Duodenal mucosa (tissue), 2 donors: ENCODE data around the gene CIC.
"Not testable (repeated sequence)": the region's sequence is repeated elsewhere in the genome, so short reads cannot be mapped to it uniquely, and the experiment has no call there.

Experiments
- H3K27ac ChIP-seq: one replicate; pipeline ENCODE4 v1.7.0; 2013; ENCODE audit warnings: low read depth, low read length
- H3K27me3 ChIP-seq, 2 donors: one replicate each; pipeline ENCODE4 v1.7.0; 2013; ENCODE audit warnings: low read length in 2 of 2, control low read depth in 1 of 2; ENCODE audit not compliant: insufficient read depth in 2 of 2, control insufficient read depth in 1 of 2
- H3K36me3 ChIP-seq, 2 donors: one replicate each; pipeline ENCODE4 v1.7.0; 2013; ENCODE audit warnings: low read length in 2 of 2, control low read depth in 1 of 2; ENCODE audit not compliant: insufficient read depth in 2 of 2, control insufficient read depth in 1 of 2
- H3K4me1 ChIP-seq, 2 donors: one replicate each; pipeline ENCODE4 v1.7.0; 2013; ENCODE audit warnings: low read length in 2 of 2, control low read depth in 1 of 2; ENCODE audit not compliant: insufficient read depth in 2 of 2, control insufficient read depth in 1 of 2
- H3K4me3 ChIP-seq, 2 donors: one replicate each; pipeline ENCODE4 v1.7.0; 2013; ENCODE audit warnings: low read length in 2 of 2, low read depth in 1 of 2
- H3K9ac ChIP-seq, 2 donors: one replicate each; pipeline ENCODE4 v1.7.0; 2013; ENCODE audit warnings: low read length in 2 of 2, low read depth in 1 of 2
- H3K9me3 ChIP-seq, 2 donors: one replicate each; pipeline ENCODE4 v1.7.0; 2013; ENCODE audit warnings: low read length in 2 of 2, control low read depth in 1 of 2; ENCODE audit not compliant: control insufficient read depth in 1 of 2

CIC gene

DNA sequence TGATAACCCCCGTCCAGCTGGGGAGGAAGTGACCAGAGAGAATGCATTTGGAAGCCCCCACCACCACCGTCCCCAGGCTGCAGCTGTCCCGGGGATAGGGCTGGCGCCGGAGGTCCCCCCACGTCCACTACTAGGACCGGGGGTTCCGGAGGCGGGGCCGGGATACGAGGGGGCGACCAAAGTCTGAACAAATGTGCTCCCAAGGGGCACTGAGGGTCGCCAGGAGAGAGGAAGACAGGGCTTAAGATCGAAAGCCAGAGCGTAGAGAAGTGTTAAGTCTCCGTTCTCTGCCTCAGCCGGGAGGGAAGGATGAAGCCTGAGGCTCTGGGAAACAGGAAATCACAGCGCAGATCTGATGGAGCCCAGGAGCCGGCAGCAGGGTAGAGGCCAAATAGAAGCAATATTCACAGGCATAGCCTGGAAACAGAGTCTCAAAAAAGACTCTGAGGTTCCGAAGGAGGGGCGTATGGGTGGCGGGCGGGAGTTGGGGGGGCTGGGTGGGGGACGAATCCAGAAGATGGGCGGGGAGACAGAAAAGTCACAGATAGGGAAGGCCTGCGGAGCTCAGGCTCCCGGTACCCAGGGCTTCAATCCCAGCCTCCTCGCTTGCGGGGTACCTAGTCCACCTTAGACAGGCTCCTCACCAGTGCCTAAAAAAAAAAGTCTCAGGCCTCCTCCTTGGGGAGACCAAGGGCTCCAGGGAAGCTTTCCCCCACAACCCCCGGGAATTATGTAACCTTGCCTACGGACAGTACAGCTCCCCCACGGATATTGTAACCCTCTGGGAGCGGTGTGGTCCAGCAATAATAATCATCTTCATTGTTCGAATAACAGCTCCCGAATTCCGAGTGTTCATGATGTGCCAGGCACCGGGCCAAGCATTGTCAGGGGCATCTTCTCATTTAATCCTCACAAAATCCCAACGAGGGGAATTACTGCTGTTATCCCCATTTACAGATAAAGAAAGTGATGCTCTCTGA is 13.0 kb upstream of the CIC start:
- Histone ChIP-seq H3K4me1 (peaks cover 28 to 31% of the 10 kb centered on the region in 2 donors), H3K9me3 (no peaks in the 10 kb centered on the region), H3K36me3 (no peaks in the 10 kb centered on the region), H3K27me3 (no peaks in the 10 kb centered on the region), H3K9ac (peak overlapping the region; percentile 65 to 77), H3K27ac (peak overlapping the region; percentile 79), H3K4me3 (peak overlapping the region; percentile 64 to 78)

DNA sequence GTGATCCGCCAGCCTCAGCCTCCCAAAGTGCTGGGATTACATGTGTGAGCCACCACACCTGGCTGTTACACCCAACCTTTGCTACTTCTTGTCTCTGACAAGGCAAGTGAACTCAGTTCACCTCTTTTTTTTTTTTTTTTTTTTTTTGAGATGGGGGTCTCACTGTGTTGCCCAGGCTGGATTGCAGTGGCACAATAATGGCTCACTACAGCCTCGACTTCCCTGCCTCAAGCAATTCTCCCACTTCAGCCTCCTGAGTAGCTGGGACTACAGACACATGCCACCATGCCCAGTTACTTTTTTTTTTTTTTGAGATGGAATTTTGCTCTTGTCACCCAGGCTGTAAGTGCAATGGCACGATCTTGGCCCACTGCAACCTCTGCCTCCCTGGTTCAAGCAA is 11.2 kb upstream of the CIC start:
- not testable (repeated sequence) for H3K27me3 ChIP-seq, H3K9ac ChIP-seq, H3K4me3 ChIP-seq, H3K36me3 ChIP-seq, H3K27ac ChIP-seq, H3K9me3 ChIP-seq
- H3K4me1 ChIP-seq, result peaks cover 14 to 16% of the 10 kb centered on the region in 2 donors

GRCh38 chr19:42261763-42262162 is 7.3 kb upstream of the CIC start:
- Histone ChIP-seq H3K36me3 (no peaks in the 10 kb centered on the region), H3K4me3 (no peak overlapping the region), H3K4me1 (peaks cover 0 to 3% of the 10 kb centered on the region in 2 donors), H3K27me3 (no peaks in the 10 kb centered on the region), H3K9me3 (no peaks in the 10 kb centered on the region), H3K27ac (no peak overlapping the region), H3K9ac (no peak overlapping the region)

- H3K27ac ChIP-seq, H3K27me3 ChIP-seq, H3K9ac ChIP-seq, H3K36me3 ChIP-seq, H3K4me3 ChIP-seq, H3K9me3 ChIP-seq: not testable (repeated sequence)
- peaks cover 15 to 21% of the 10 kb centered on the region in 2 donors for H3K4me1 ChIP-seq
Observed at GRCh38 chr19:42266105-42266504, 2.9 kb upstream of the CIC start.

DNA sequence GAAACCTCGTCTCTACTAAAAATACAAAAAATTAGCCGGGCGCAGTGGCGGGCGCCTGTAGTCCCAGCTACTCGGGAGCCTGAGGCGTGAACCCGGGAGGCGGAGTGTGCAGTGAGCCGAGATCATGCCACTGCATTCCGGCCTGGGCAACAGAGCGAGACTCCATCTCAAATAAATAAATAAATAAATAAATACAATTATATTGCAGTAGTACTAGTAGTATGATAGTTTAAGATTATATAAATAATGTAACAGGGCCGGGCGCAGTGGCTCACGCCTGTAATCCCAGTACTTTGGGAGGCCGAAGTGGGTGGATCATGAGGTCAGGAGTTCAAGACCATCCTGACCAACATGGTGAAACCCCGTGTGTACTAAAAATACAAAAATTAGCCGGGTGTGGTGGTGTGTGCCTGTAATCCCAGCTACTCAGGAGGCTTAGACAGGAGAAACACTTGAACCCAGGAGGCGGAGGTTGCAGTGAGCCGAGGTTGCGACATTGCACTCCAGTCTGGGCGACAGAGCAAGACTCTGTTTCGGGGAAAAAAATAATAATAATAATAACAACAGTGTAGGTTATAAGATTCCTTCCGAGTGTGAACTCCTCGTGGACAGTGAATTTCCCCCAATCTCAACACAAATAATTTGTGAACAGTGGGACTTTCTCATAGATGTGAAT is 2.0 kb upstream of the CIC start:
- not testable (repeated sequence) for H3K9me3 ChIP-seq, H3K27me3 ChIP-seq, H3K36me3 ChIP-seq, H3K4me3 ChIP-seq, H3K27ac ChIP-seq
- peaks cover 22 to 24% of the 10 kb centered on the region in 2 donors for H3K4me1 ChIP-seq
- H3K9ac ChIP-seq, result peak overlapping the region; percentile 89 to 96

GRCh38 chr19:42267644-42268141 is 1.4 kb upstream of the CIC start:
- H3K9me3 ChIP-seq, result no peaks in the 10 kb centered on the region
- H3K4me3 ChIP-seq, result peak overlapping the region; percentile 71 to 74
- peaks cover 22 to 24% of the 10 kb centered on the region in 2 donors for H3K4me1 ChIP-seq
- peak overlapping the region; percentile 89 to 96 for H3K9ac ChIP-seq
- peaks cover 3 to 10% of the 10 kb centered on the region in 2 donors for H3K36me3 ChIP-seq
- H3K27me3 ChIP-seq, result no peaks in the 10 kb centered on the region
- peak overlapping the region; percentile 81 for H3K27ac ChIP-seq

DNA sequence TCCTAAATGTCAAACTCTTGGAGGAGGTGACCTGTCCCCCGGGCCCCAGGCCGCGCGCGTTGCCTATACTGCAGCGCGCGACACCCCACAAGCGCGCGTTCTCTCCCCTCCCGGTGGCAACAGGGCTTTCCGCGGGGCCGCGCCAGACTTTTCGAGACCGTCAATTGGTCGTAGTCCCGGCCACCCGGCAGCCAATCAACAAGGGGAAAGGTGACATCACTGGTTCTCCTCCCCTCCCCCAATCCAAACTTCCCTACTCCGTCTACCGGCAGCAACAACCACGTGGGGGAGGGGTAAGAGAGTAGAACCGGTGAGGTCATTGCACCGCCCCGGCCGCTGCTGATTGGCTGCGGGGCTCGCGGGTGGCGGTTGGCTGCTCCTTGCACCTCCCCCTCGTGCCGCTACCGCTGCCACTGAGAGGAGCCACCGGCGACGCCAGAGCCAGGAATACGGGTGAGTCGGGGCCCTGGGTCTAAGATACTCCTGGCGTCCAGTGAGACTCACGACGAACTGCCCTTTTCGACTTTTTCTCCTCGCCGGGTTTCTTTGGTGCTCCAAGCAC is 829 bp upstream of the CIC start:
- H3K9me3 ChIP-seq, result no peaks in the 10 kb centered on the region

GRCh38 chr19:42269478-42270345 is 660 bp downstream of the CIC start:
- peak overlapping the region; percentile 91 for H3K27ac ChIP-seq
- H3K9me3 ChIP-seq, result no peaks in the 10 kb centered on the region
- peak overlapping the region; percentile 91 to 94 for H3K9ac ChIP-seq
- peak overlapping the region; percentile 84 to 87 for H3K4me3 ChIP-seq
- H3K27me3 ChIP-seq, result no peaks in the 10 kb centered on the region
- H3K4me1 ChIP-seq, result peaks cover 24 to 26% of the 10 kb centered on the region in 2 donors
- peaks cover 7 to 28% of the 10 kb centered on the region in 2 donors for H3K36me3 ChIP-seq

More for the DNA sequence above, 829 bp upstream of the CIC start:
- H3K27me3 ChIP-seq, result no peaks in the 10 kb centered on the region
- H3K4me1 ChIP-seq, result peaks cover 22 to 24% of the 10 kb centered on the region in 2 donors
- H3K36me3 ChIP-seq, result peaks cover 3 to 14% of the 10 kb centered on the region in 2 donors
- peak overlapping the region; percentile 74 to 81 for H3K4me3 ChIP-seq
- peak overlapping the region; percentile 89 to 96 for H3K9ac ChIP-seq
- peak overlapping the region; percentile 99 for H3K27ac ChIP-seq

GRCh38 chr19:42270346-42271044 is 1.4 kb downstream of the CIC start:
- peak overlapping the region; percentile 91 for H3K27ac ChIP-seq
- peak overlapping the region; percentile 84 to 87 for H3K4me3 ChIP-seq
- no peaks in the 10 kb centered on the region for H3K9me3 ChIP-seq
- peaks cover 24 to 31% of the 10 kb centered on the region in 2 donors for H3K4me1 ChIP-seq
- H3K36me3 ChIP-seq, result peaks cover 7 to 30% of the 10 kb centered on the region in 2 donors
- H3K27me3 ChIP-seq, result no peaks in the 10 kb centered on the region
- H3K9ac ChIP-seq, result peak overlapping the region; percentile 91 to 94
